BJ (cell line): ENCODE data around the gene NFKB1. TPM values are rescaled to one million over a fixed set of nuclear protein-coding genes. Genes with fewer than 3 reads are reported as not detected.
A peak's percentile ranks its signal among the peaks of the same experiment; 100 is the strongest.

Experiments used
- CTCF ChIA-PET: fragments of 350-600 bp; formaldehyde crosslinking; extraction: SDS; loops from one replicate; lab custom pipeline; 2021; ENCODE audit warnings: antibody characterized with exemption, inconsistent platforms; lab: Yijun Ruan, JAX
- POLR2A ChIA-PET: fragments of 300-600 bp; sonication (Branson Sonifier 250); formaldehyde crosslinking; extraction: SDS; loops from one replicate; lab custom pipeline; 2021; ENCODE audit warnings: antibody characterized with exemption; lab: Charles Lee
- DNase-seq: peaks from one replicate; pipeline ENCODE4 v3.0.0-alpha.2; 2011; ENCODE audit warnings: low read depth
- H3K27me3 ChIP-seq: 2 replicates; pipeline ENCODE4 v1.6.0; 2011; ENCODE audit warnings: low read length; ENCODE audit not compliant: control insufficient read depth, insufficient read depth
- H3K36me3 ChIP-seq: 2 replicates; pipeline ENCODE4 v1.5.1; 2011; ENCODE audit warnings: low read length; ENCODE audit not compliant: control insufficient read depth, insufficient read depth
- H3K4me3 ChIP-seq: 2 replicates; pipeline ENCODE4 v1.5.1; 2011; ENCODE audit warnings: low read depth, mild to moderate bottlenecking, control low read depth, low read length
- CTCF ChIP-seq: IDR thresholded peaks from 2 replicates; pipeline ENCODE4 v1.5.1; 2011; ENCODE audit warnings: low read depth, mild to moderate bottlenecking, control low read depth, inconsistent platforms, low read length, moderate library complexity; ENCODE audit not compliant: insufficient read depth
- polyA plus RNA-seq: library from polyadenylated mRNA; depleted of rRNA; stranded (reverse); fragments of >200 nt; gene quantifications from 2 replicates; pipeline ENCODE4 v1.2.3, GENCODE V29; 2011

The NFKB1 gene
- polyA plus RNA-seq, 1 experiment = 16.6 TPM

- CTCF ChIA-PET = interaction anchor here (1.1 to 1.5 kb wide), 3 partner anchors 10 to 455 kb away, joined by 3 to 6 read pairs (median 3); no protein-coding TSS in a partner anchor
- no peak overlapping the region for H3K4me3 ChIP-seq
- TF ChIP-seq CTCF = no peak
These were observed 136.2 kb downstream of the NFKB1 start for GRCh38 chr4:102637391-102637790.

DNA sequence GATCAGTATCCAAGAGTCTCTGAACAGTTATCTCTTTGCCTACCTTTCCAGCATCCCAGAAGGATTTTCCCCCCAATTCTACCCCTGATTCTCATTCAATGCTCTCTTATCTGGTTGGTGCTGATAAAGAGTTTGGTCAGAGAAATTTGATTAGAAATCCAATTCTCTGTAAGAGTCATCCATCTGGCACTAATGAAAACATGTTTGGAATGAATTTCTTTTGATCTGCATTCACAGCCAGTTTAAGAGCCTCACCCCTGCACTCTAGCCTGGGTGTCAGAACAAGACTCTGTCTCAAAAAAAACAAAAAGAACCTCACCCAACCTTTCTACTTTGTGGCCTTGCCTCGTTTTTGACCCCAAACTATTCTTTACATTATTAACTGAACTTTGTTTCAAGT lies 137.5 kb downstream of the NFKB1 start:
- POLR2A ChIA-PET = no interaction called here
- Histone ChIP-seq H3K36me3 (peaks cover 2% of the 10 kb centered on the region), H3K27me3 (no peaks in the 10 kb centered on the region), H3K4me3 (no peak overlapping the region)
- no peak for DNase-seq
- TF ChIP-seq CTCF = no peak
- CTCF ChIA-PET = interaction anchor here (1.5 kb wide), 1 partner anchor 18 kb away, joined by 6 read pairs; no protein-coding TSS in a partner anchor

More at GRCh38 chr4:102637391-102637790, 136.2 kb downstream of the NFKB1 start:
- no peaks in the 10 kb centered on the region for H3K27me3 ChIP-seq
- peaks cover 2% of the 10 kb centered on the region for H3K36me3 ChIP-seq
- no peak for DNase-seq
- POLR2A ChIA-PET = no interaction called here

DNA sequence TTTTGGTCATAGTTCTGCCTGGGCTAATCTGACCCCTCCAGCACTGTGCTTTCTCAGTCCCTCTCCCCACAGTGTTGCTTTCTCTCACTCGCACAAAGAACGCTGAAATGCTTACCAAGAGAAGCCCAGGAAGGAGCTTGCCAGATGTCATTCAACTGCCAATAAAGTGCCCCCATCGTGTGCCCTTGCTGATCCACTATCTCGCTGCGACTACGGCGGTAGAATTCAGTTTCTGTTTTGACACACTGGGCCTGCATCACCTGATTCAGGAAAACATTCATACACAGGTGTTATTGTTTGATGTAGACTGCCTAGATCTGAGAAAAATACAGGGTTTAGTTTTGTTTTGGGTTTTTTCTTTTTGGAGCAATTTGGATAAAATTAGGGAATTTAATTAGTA lies 138.4 kb downstream of the NFKB1 start:
- POLR2A ChIA-PET = no interaction called here
- no peak for DNase-seq
- no peak overlapping the region for H3K4me3 ChIP-seq
- CTCF ChIA-PET = no interaction called here
- TF ChIP-seq CTCF = no peak
- H3K36me3 ChIP-seq = peaks cover 2% of the 10 kb centered on the region
- H3K27me3 ChIP-seq = no peaks in the 10 kb centered on the region

GRCh38 chr4:102640669-102641068 lies 139.5 kb downstream of the NFKB1 start:
- Histone ChIP-seq H3K36me3 (no peaks in the 10 kb centered on the region), H3K27me3 (no peaks in the 10 kb centered on the region), H3K4me3 (no peak overlapping the region)
- POLR2A ChIA-PET = no interaction called here
- no peak for TF ChIP-seq CTCF
- CTCF ChIA-PET = interaction anchor here (0.7 kb wide), 1 partner anchor 20 kb away, joined by 3 read pairs; no protein-coding TSS in a partner anchor
- DNase-seq = peak; percentile 28

DNA sequence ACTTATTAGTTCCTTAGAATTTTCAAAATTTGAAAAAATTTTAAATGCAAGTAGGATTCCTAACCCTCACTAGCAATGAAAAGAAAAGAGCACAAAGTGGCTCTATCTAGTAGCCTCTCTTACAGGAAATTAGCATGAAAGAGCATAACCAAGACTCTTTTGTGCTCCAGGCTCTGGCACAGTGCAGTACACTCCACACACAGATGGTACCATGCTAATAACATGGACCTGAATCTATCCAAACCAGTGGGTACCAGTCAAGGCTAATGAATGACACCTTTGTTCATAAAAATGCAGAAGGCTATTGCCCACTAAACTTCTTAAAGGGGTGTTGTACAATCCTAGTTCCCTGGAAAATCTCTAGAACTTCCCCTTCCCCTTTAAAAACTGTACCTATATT lies 140.6 kb downstream of the NFKB1 start:
- Histone ChIP-seq H3K27me3 (no peaks in the 10 kb centered on the region), H3K4me3 (no peak overlapping the region), H3K36me3 (no peaks in the 10 kb centered on the region)
- no peak for TF ChIP-seq CTCF
- no peak for DNase-seq
- ChIA-PET POLR2A (no interaction called here), CTCF (no interaction called here)
